NCI-H69 (cell line): ENCODE measurements around the gene FGD3.
"Not testable (repeated sequence)": the region's sequence is repeated elsewhere in the genome, so short reads cannot be mapped to it uniquely, and the experiment has no call there.

Experiments
- DNase-seq: peaks from one replicate; lab custom pipeline; 2025; lab: John Stamatoyannopoulos, UW

Gene FGD3

DNA sequence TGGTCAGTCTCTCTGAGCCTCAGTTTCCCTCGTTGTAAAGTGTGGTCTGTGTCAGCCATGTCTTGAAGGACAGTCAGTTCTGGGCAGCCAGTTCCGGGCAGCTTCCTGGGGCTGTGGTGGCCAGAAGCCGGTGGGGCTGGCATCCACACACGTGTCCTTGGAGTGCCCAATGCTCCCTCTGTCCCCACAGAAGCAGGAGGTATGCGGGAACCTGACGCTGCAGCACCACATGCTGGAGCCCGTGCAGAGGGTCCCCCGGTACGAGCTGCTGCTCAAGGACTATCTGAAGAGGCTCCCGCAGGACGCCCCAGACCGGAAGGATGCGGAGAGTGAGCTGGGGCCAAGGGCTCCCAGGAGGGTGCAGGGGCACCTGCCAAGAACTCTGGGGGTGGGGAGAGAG lies 62.7 kb downstream of the FGD3 start:
- DNase-seq = no peak

DNA sequence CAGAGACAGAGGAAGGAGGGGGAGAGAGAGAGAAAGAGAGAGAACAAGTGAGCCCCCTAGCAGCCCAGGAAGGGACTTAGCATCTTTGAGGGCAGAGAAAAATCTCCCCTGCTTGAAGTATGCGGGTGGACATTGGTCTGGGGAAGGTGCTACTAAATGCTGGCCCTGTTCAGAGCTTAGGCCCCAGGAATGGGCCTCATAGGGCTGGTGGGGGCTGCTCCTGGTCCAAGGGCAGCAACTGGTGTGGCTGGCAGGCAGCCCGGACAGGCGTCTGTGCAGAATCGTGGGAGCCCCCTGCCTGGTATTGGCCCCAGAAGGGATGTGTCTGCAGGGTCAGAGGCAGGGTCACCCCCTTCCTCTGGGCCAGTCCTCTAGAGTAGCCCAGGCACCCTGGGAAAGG lies 63.4 kb downstream of the FGD3 start:
- no peak for DNase-seq

DNA sequence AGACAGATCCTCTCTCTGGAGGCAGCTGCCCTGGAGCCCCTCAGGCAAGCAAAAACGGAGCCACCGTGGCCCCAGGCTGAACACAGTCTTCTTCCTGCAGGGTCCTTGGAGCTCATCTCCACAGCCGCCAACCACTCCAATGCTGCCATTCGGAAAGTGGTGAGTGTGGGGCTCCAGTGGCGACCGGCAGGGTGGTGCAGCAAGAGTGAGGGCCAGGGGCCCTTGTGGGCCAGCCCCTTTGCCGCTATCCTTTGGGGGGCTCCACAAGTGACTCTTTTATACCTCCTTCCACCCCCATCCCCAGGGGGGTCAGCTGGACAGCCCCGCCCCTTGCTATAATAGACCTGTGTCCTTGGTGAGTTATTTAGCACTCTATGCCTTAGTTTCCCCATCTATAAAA lies 63.8 kb downstream of the FGD3 start:
- no peak for DNase-seq

DNA sequence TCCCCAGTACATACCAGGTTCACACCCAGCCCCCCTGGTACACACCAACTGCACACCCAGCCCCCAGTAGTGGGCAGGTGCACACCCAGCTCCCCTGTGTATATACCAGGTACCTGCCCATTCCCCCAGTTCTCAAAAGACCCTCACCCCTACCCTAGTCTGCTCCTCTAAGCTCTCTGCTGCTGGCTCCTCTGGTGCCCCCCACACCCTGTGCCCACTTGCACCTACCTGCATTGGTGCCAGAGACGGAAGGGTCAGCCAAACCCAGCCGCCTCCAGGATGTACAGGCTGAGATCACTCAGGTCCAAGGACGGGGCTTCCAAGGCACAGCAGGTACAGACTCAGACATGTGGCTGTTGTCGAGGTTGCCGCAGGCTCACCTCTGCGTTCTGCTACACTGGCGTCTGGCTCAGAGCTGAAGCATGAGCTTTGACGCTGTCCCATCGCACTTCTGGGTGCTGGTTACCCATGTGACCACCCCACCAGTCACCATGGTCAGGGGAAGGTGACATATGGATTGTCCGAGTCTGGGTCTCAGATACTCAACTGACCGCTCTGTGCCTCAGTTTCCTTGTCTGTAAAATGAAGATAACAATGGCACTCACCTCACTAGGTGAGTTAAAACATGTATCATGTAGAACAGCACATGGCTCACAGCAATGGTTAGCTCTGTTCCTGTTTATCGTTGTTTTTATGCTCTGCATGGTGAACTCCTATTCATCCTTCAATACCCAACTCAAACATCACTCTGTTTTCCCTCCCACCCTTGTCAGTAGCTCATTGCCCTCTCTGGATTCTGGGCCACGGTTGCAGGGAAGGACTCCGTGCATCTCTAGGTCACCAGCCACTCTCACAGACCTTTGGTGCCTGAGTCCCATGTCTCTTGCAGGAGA lies 65.9 kb downstream of the FGD3 start:
- DNase-seq = no peak

DNA sequence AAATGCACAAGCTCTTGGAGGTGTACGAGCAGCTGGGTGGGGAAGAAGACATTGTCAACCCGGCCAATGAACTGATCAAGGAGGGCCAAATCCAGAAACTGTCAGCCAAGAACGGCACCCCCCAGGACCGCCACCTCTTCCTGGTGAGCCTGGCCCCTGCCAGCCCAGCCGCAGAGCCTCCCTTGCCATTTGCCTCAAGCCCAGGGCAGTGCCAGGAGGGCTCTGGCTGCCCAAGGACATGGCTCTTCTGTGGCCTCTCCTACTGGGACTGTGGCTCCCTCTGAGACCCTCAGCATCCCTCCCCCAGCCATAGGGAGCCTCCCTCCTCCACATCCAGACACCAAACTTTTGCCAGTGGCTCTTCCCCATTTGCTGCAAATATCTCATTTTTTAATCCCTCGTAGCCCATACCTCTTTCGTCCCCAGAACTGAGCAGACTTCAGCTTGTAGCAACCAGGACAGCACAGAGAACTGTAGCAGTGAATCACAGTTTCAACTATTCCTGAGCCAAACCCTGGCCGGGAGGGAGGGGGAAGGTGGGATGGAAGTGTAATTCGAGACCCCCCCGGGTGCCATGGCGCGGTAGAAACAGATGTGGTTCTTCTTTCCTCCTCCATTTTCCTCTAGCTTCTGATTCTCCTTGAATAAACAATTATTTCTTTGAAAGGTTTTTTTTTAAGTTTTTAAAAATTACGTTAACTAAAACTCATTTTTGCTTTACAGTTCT lies 66.7 kb downstream of the FGD3 start:
- no peak for DNase-seq

DNA sequence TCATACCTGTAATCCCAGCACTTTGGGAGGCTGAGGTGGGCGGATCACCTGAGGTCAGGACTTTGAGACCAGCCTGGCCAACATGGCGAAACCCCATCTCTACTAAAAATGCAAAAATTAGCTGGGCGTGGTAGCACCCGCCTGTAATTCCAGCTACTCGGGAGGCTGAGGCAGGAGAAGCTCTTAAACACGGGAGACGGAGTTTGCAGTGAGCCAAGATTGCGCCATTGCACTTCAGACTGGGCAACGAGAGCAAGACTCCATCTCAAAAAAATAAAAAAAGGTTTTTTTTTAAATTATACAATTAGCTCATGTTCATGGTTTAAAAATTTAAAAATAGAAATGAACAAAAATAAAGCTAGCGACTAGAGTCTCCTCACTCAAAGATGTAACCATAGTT lies 67.9 kb downstream of the FGD3 start:
- not testable (repeated sequence) for DNase-seq

DNA sequence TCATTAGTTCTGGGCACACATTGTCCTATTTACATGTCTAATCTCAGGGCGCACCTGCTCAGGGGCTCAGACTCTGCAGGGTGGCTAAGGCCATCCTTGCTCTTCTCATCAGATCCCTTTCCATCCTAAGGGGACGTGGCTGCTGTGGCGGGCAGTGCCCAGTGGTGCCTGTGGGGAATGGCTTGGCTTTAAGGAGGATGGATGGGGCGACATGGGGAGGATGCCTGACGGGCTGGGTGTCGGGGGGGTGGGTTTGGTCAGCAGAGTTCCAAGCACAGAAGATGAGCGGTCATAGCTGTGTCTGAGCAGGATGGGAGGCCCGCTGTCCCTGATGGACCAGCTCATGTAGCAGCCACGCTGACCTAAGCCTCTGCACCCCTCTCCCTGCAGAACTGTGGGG lies 70.3 kb downstream of the FGD3 start:
- DNase-seq = no peak

DNA sequence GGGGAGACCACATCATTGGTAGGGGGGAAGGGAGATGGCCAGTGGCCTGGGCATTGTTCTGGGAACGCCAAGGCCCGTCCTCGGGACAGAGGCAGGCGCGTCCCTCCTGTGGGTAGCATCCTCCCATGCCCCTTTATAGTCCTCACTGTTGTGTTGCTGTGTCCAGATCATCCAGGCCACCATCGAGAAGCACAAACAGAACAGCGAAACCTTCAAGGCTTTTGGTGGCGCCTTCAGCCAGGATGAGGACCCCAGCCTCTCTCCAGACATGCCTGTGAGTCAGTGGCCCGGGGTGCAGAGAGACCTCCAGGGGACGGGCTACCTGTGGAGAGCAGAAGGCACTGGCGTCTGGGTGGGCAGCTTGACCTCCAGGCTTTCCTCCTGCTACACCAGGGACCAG lies 72.8 kb downstream of the FGD3 start:
- DNase-seq = no peak

DNA sequence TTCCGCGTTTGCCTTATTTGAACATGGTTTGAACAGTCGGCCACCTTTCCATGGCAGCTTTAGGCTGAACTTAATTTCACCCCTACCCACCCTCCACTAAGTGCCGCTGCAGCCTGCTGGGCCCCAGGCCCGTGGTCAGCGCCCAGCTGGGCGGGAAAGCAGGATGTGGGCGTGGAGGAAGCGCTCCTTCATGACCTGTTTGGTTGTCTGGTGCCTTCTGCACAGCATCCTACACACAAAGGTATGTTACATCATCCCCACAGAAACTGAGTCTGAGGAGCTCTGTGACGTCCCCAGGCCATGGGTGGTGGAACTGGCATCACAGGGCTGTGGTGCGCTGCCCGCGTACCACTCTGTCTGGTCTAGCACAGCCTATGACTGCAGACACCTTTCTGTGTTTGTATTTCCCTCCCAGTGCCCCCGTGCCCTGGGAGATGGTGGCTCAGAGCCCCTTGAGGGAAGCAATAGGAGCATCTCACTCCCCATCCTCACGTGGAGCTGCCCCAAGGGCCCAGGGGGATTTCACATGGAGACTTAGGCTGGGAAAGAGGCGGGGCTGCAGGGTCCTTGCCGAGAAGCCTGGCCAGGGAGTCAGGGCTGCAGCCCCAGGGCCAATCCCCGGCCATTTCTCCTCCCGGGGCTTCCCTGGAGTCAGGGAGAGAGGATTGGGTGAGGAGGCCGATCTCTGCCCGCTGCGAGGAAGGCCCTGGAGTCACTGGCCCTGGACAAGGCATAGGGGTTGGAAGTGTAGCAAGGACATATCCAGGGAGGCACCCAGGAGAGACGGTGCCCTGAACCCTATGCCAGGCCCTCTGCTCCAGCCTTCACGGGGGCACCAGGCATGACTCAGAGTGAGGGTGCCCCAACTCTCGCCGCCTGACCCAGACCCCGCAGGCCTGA lies 73.7 kb downstream of the FGD3 start:
- peak; percentile 59 for DNase-seq

DNA sequence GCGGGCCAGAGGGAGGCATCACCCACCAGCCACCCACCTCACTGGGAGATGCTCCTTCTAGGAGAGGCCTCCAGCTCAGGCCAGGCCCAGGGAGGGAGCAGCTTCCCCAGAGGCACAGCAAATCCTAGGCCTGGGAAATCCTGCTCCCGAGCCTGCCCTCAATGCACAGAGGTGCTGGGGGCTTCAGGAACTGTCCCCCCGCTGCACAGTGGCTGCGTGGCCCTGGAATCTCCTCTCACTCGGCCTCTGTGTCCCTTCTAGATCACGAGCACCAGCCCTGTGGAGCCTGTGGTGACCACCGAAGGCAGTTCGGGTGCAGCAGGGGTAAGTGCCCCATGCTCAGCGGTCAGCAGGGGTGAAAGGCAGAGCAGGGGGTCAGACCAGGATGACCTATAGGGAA lies 74.7 kb downstream of the FGD3 start:
- no peak for DNase-seq

DNA sequence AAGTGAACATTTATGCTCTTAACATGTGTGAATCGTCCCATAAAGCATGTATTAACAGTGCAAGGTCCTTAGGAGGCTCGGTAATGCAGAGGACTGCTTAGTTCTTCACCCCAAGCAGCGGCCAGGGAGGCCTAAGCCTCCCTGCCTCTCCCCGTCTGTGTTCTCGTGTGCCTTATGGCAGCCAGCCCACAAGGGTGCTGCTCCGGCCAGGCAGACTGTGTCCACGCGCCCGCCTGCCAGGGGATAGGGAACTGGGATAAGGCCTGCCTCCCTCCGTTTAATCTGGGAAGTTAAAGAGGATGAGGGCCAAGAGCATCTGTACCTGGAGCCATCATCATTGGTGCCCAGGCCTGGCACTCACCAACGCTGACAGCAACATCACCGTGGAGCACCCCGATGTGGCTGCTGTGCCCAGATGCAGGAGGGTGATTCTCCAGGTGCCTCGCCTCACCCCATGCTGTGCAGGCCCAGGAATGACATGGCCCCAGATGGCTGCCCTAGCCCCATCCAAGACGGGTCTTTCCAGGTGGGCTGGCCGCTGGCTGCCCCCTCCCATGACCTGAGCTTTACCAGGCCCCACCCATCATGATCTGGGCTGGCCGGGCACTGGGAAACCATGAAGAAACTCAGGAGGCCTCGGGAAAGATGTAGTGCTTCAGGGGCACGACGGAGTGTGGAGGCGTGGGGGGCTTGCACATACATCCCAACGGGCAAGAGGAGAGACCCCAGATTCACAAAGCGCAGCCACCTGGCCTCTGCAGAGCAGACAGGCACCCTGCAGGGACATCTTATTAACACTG lies 75.6 kb downstream of the FGD3 start:
- DNase-seq = no peak

DNA sequence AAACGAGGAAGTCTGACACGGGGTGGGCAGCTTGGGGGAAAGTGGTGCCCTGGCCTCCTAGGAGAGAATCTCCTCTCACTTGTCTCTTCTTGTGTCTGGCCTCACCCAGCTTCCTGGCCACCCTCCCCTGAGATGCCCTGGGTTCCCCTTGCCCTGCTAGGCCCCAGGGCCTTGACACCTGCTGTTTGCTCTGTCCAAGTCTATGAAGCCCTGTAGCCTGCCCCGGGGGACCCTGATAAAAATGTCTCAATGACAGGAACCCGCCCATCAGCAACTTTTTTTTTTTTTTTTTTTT lies 76.1 kb downstream of the FGD3 start:
- DNase-seq = no peak

DNA sequence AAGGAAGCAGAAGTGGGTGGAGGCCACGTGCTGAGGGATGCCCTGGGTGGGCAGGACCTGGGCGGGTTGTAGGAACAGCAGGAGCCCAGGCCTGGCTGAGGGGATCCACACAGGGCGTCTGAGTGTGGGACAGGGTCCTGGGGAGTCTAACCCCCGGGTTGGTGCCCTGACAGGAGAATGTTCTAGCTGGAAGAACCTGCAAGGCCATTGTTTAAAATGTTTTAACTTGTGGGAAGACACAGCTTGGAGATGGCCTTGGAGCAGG lies 77.3 kb downstream of the FGD3 start:
- DNase-seq = no peak

DNA sequence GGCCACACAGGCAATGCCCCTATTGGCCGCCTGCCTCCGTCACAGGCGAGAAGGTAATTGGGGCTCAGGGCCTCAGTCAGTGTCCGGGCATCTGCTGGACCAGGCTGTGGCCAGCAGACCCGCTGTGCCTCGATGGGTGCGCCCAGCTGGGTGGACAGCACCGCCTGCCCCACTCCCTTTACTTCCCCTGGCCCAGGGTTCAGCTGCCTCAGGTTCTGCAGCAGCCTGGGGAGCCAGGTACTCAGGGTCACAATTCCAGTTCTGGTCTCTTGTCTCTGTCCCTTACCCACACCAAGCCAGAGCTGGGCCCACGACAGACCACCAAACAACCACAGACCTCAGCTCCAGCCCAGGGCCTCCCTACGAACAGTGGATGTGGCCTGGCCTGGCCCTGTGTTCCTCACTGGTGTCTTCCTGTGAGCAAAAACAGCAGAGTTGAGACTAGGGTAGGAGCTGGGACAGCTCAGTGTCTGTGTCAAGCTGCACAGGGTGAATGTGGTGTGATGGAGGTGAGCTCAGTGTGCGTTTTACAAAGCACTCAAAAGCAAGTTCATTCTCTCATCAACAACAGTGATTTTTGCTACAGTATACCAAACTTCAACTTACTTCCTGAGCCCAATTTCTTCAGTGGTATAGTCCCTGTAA lies 77.8 kb downstream of the FGD3 start:
- no peak for DNase-seq

DNA sequence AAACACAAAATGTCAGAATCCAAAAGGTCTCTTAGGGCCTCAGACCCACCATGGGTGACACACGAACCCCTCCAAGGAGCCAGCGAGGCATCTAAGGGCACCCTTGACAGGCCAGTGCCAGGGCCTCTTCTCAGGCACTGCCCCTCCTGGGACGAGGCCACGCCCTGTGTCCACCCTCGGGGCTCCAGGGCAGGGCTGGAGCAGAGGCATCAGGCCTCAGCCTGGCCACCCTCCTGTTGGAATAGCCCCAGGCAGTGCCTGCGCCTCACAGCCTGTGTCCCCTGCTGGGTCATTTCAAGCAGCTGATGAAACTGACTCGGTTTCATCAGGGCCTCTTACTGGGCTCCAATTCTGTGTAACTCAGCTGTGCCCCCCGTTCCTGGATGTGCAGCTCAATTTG lies 78.4 kb downstream of the FGD3 start:
- peak; percentile 60 for DNase-seq

DNA sequence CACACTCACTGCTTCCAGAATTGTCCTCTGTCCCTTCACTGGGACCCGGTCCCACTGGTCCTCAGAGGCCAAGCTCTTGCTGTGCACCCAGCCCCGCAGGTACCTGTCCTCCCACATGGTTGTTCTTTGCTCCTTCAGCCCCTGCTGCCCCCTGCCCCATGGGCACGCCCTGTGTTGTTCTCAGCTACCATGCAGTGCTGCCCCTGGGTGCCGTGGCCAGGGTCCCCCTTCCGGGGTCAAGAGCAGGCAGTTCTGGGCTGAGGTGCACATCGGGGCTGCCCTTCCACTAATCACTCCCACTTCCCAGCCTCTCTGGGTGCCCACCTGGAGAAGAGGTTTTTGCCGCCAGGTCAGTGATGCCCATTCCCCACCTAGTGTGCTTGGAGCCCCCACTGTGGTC lies 79.3 kb downstream of the FGD3 start:
- DNase-seq = no peak

DNA sequence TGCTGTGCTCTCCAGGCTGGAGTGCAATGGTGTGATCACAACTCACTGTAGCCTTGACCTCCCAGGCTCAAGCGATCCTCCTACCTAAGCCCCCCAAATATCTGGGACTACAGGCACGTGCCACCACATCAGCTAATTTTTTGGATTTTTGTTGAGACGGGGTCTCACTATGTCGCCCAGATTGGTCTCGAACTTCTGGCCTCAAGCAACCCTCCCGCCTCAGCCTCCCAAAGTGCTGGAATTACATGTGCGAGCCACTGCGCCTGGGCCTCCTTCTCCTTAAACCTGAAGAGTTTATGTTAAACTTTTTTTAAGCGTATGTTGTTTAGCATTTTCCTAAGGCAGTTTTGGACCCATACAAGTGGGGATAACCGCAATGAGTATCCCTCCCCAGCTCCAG lies 80.4 kb downstream of the FGD3 start:
- no peak for DNase-seq

DNA sequence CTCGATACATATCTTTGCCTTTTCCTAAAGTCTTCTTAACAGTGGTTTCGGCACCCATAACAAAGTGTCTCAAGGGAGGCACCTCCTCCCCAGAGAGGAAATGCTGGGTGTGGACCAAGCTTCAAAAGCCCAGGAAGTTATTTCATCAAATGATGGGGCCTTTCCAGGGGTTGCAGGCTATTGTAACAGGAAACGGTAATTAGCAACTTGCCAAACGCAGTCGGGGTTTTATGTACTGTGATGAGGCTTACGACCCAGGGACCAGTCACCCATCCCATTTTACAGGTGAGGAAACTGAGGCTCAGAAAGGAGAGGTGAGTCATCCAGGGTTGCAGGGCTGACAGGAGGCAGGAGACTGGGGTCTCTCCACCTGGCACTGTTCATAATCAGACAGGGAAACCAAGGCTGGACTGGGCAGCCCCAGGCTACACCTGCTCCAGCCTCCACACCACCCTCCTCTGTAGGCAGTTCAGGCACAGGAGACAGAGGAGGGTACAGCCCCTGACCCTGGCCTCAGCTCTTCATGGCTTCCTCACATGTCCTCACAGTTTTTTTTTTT lies 81.2 kb downstream of the FGD3 start:
- DNase-seq = peak; percentile 79

DNA sequence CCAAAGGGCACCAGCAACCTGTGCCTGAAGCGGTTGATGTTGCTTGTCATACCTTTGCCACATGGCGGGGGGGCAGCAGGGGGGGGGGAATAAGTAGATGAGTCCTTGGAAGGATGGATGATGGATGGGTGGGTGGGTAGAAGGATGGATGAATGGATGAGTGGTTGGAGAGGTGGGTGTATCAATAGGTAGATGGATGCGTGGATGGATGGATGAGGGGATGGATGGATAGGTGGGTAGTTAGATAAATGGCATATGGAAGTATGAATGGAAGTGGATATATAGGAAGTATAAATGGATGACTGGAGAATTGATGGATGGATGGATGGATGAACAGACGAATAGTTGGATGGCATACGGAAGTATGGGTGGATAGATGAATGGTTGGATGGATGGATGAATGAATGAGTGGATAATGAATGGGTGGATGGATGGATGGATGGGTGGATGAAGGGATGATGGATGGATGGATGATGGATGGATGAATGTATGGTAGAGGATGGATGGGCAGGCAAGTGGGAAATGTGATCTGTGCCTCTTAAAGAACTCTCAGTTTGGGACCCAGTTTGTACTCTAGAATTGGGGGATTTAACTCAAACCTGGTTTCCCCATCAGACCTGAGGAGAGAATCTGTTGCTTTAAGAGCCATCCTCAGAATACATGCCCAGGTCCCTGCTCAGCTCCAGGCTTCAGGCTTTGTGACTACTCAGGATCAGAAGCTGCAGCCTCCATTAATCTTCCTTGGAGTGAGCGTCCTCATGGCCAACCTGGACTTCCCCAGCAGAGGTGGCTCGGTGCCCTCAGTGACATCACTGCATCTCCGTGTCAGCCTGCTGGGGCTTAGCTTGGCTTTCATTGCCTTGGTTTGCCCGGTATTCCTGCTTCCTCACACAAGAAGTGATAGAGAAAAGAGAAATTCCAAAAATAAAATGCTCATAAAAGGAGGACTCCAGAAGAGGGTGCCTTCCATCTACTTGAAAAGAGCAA lies 83.6 kb downstream of the FGD3 start:
- no peak for DNase-seq
